ENCODE results near the gene TRPM4.

GRCh38 chr19:49151267-49152118, 6.1 kb upstream of the TRPM4 start:
- TF ChIP-seq CTCF (conservative IDR thresholded peaks at IDR 0.05 in 1 of 2, IDR thresholded peaks at IDR 0.05 in 1 of 2; ENCODE audit: extremely low read depth in 1 of 2, insufficient read depth in 1 of 2, low read depth in 1 of 2, low read length in 2 of 2) (no peak), EZH2 (IDR thresholded peaks at IDR 0.05; ENCODE audit: borderline replicate concordance, low read length) (no peak)

All from mammary epithelial cell (primary cell).